HG02885 (cell line): ENCODE data around the gene NETO2.
A peak's percentile ranks its signal among the peaks of the same experiment; 100 is the strongest.
"Not testable (repeated sequence)": the region's sequence is repeated elsewhere in the genome, so short reads cannot be mapped to it uniquely, and the experiment has no call there.

Experiments used
- ATAC-seq: cut with Tn5 transposase; IDR thresholded peaks from one replicate; pipeline ENCODE4 v1.9.1; 2021; ENCODE audit warnings: mild to moderate bottlenecking; ENCODE audit not compliant: unreplicated experiment, poor library complexity

Gene NETO2

GRCh38 chr16:47143677-47144558 is at the start of gene NETO2:
TSS of gene NETO2 (minus strand) at chr16:47143945. CDS start at chr16:47143612, 333 bp downstream.
- ATAC-seq: peak; percentile 61

- no peak for ATAC-seq
These were observed 38.6 kb upstream of the NETO2 start for GRCh38 chr16:47182318-47182717.

- not testable (repeated sequence) for ATAC-seq
These were observed 37.3 kb upstream of the NETO2 start for GRCh38 chr16:47181066-47181465.

- ATAC-seq: no peak
These were observed 36.3 kb upstream of the NETO2 start for GRCh38 chr16:47180073-47180472.

- no peak for ATAC-seq
These were observed 31.4 kb upstream of the NETO2 start for GRCh38 chr16:47175152-47175551.

GRCh38 chr16:47162670-47163420 is 19.1 kb upstream of the NETO2 start:
- no peak for ATAC-seq

GRCh38 chr16:47161464-47161863 is 17.7 kb upstream of the NETO2 start:
- ATAC-seq: no peak

GRCh38 chr16:47160422-47160821 is 16.7 kb upstream of the NETO2 start:
- ATAC-seq: no peak

- no peak for ATAC-seq
These were observed 15.2 kb upstream of the NETO2 start for GRCh38 chr16:47158992-47159391.

GRCh38 chr16:47156680-47157215 is 13.0 kb upstream of the NETO2 start:
- no peak for ATAC-seq

GRCh38 chr16:47152501-47152900 is 8.8 kb upstream of the NETO2 start:
- ATAC-seq: not testable (repeated sequence)

GRCh38 chr16:47150067-47150466 is 6.3 kb upstream of the NETO2 start:
- ATAC-seq: no peak

GRCh38 chr16:47144559-47144877 is 773 bp upstream of the NETO2 start:
- no peak for ATAC-seq

- ATAC-seq: peak; percentile 74
These were observed 696 bp downstream of the NETO2 start for GRCh38 chr16:47142821-47143676.

- ATAC-seq: no peak
These were observed 1.3 kb downstream of the NETO2 start for GRCh38 chr16:47142486-47142820.

GRCh38 chr16:47141773-47142485 is 1.8 kb downstream of the NETO2 start:
- peak; percentile 52 for ATAC-seq

- no peak for ATAC-seq
These were observed 3.1 kb downstream of the NETO2 start for GRCh38 chr16:47140686-47141085.

GRCh38 chr16:47139561-47140185 is 4.1 kb downstream of the NETO2 start:
- ATAC-seq: no peak

- not testable (repeated sequence) for ATAC-seq
These were observed 5.8 kb downstream of the NETO2 start for GRCh38 chr16:47137925-47138324.
